ENCODE data around the gene RIPK1. TPM values are rescaled to one million over a fixed set of nuclear protein-coding genes. Genes with fewer than 3 reads are reported as not detected.
"Not testable (repeated sequence)": the region's sequence is repeated elsewhere in the genome, so short reads cannot be mapped to it uniquely, and the experiment has no call there.

Gene RIPK1
- total RNA-seq, result 15.9 and 22.4 TPM in 2 replicates

DNA sequence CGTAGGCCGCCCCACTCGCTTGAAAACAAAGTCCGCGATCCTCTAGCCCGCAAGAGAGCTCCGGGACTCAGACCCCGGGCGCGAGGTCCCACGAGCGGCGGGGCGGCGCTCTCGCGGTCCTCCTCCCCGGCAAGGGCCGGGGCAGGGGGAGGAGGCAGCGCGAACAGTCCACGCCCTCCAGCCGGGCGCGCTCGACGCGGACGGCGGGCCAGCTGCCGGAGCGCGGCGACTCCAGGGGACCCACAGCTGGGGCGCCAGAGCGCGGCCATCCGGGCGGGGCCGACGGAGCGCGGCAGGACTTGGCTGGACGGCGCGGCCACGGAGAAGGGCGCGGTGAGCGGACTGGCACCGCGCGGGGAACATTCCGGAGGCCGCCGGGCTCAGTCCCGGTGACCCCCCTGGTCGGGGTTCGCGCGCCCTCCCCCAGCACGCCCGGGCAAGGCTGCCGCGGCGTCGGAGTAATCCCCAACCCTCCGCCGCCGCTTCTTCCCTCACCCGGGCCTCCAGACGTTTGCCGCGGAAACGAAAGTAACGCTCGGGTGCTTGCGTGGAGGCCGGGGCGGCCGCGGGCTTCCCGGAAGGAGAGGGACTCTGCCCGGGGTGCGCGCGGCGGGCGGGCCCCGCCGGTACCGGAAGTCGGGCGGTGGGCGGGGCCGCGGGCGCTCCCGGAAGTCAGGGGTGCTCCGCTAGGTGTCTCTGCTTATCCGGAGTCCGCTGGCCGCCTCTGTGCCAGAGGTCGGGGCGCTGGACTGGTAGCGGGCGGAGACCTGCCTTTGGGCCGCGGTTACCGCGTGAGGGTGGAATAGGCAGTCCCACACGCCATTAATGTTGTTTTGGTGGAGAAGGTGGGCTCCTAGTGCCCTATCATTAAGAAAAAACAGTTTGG, at the start of gene RIPK1:
Gene RIPK1 (plus strand): TSS at position 166 of the 886 bp plus-strand sequence. CDS start 8,330 bp downstream, outside the sequence.
- peak; percentile 85 to 90 for DNase-seq (ENCODE audit: low read depth in 2 of 2)

DNA sequence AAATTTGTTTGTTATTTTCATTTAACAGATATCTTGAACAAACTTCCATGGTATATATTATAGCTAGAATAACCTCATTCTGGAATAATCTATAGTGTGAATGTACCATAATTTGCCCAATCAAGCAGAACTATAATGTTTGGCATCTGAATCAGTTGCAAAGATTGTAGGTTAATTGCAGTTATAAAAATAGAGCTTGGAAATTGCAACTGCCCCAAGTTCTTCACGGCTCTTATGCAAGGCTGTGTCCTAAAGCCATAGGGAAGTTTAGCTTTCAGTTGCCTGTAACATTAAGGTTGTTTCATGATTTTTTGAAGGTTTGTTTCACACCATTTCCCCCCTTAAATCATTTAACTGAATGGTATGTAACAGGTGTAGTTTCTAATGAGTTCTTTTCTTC, 49.2 kb upstream of the RIPK1 start:
- no peak for DNase-seq (ENCODE audit: low read depth in 2 of 2)

DNA sequence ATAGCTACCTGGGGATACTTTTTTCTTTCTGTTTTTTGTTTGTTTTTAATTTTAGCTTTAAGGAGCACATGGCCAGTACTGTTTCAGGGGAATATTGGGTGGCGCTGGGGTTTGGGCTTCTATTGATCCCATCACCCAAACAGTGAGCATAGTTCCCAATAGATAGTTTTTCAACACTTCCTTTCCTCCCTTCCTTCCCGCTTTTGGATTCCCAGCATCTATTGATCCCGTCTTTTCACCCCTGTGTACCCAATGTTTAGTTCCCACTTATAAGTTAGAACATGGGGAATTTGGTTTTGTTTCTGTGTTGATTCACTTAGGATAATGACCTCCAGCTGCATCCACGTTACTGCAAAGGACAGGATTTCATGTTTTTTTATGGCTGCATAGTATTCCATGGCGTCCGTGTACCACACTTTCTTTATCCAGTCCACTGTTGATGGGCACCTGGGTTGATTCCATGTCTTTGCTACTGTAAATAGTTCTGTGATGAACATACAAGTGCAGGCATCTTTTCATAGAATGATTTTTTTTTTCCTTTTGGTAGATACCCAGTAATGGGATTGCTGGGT, 48.5 kb upstream of the RIPK1 start:
- no peak for DNase-seq (ENCODE audit: low read depth in 2 of 2)

DNA sequence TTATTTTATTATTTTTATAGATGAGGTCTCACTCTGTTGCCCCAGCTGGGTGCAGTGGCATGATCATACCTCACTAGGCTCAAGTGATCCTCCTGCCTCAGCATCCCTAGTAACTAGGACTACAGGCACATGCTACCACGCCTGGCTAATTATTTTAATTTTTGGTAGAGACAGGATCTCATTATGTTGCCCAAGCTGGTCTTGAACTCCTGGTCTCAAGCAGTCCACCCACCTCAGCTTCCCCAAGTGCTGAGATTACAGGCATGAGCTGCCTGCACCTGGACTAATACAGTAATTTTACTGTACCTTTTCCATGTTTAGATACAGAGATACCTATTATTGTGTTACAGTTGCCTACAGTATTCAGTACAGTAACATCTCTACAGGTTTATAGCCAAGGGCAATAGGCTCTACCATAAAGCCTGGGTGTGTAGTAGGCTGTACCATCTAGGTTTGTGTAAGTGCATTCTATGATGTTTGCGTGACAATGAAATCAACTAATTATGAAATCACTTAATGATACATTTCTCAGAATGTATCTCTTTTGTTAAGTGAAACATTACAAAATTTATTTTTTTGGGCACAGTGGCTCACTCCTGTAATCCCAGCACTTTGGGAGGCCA, 47.2 kb upstream of the RIPK1 start:
- not testable (repeated sequence) for DNase-seq (ENCODE audit: low read depth in 2 of 2)

DNA sequence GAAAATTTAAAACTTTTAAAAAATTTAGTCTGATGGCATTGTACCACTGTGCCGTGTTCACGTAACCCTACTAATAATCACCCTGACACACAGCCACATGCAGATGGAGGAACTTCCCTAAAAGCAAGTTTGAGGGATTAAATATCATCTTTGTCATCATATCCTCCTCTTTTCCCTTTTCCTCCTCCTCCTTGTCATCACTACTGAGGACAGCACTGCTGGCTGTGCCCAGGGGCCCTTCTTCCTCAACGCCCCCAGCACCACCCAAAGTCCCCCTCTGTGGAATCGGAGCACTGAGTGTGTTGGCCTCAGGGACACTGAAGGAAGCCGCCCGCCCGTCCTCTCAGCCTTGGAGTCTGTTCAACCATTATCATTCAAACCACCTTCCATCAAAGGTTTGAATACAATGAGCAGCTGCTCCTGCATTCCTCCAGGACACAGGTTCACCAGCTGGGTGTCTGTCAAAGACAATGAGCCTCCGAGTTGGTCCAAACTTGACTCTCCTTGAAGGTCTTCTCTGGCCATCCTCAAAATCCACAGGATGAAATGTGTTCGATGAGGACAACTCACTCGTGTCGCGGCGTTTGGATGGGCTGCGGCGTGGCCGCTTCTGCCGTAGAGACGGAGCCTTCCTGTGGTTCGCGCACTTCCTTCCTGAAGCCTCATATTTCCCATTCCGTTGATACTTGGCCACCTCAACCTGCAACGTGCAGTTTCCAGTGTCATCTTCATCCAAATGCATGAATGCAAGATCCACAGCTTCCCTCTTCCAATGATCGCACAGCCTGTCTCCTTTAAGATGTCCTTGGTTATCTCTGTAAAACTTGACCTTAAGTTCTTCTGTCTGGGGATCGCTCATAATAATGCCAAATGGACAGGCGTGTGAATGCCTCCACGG, 45.3 kb upstream of the RIPK1 start:
- peak; percentile 41 to 48 for DNase-seq (ENCODE audit: low read depth in 2 of 2)

DNA sequence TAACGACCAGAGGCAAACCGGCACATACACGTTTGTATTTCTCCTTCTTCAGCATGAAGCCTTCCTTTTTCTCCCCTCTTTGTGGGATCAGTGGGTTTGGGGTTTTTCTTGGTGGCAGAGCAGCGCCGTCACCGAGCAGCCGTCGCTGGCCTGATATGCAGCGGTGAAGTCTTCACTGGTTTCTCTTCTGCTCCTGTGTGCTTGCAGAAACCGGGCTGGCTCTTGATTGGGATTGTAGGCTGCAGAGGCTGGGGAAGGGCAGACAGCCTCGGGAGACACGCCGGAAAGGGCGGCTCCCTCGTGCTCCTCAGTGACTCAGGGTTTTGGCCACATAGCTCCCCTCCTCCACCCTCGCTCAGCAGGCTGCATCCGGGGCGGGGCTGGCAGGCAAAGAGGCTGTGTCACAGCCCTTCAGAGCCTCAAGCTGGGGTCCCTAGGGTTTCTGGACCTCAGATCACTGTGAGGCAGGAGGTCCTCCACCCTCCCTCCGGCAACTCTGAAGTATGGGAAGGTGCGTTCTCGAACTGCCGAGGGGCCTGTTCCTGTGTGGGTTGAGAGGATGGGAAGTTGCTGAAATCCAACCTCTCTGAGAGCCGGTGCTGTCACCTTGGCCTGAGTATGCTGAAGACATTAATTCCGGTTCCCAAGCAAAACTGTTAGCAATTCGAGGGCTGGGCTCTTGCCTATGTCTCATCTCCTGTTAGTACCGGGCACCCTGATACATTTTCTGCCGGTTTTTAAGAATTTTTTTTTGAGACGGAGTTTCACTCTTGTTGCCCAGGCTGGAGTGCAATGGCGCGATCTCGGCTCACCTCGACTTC, 44.4 kb upstream of the RIPK1 start:
- peak; percentile 47 to 90 for DNase-seq (ENCODE audit: low read depth in 2 of 2)

DNA sequence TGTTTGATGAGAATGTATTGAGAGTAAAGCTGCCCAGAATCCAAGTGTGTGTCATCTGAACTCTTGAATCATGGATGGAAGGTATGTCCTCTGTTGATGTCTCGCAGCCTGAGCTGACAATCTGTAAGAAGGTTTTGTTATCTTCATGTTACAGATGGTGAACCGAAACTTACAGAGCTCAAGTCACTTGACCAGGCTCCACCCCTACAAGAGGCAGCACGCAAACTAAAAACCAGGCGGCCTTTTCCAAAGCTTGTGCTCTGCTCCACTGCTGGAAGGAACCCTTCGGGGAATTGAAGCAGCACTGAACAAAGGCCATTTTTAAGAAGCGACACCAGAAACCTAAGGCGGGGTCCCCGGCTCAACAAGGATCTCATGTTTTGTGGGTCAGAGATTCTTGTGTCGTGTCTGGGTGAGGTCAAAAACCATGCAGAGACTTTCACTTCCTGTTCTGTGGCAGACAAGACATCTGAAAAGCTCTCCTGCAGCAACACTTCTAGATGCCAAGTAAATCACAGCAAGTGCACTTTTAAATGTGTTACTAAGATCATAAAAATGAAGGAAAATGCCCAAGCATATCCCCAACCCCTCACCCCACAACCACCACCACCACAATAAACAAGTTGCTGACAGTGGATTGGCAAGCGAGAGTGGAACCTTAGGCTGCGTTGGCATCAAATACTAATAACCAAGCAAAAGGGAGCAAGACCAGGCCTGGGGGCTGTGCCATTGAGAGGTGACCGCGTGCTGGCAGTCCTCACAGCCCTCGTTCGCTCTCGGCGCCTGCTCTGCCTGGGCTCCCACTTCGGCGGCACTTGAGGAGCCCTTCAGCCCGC, 41.3 kb upstream of the RIPK1 start:
- DNase-seq (ENCODE audit: low read depth in 2 of 2), result no peak

DNA sequence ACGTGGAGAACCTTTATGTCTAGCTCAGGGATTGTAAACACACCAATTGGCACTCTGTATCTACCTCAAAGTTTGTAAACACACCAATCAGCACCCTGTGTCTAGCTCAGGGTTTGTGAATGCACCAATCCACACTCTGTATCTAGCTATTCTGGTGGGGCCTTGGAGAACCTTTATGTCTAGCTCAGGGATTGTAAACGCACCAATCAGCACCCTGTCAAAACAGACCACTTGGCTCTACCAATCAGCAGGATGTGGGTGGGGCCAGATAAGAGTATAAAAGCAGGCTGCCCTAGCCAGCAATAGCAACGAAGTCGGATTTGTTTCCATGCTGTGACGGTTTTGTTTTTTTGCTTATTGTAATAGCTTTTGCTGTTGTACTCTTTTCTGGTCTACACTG, 40.1 kb upstream of the RIPK1 start:
- peak in 1 of 2 donors; percentile 17 for DNase-seq (ENCODE audit: low read depth in 2 of 2)

DNA sequence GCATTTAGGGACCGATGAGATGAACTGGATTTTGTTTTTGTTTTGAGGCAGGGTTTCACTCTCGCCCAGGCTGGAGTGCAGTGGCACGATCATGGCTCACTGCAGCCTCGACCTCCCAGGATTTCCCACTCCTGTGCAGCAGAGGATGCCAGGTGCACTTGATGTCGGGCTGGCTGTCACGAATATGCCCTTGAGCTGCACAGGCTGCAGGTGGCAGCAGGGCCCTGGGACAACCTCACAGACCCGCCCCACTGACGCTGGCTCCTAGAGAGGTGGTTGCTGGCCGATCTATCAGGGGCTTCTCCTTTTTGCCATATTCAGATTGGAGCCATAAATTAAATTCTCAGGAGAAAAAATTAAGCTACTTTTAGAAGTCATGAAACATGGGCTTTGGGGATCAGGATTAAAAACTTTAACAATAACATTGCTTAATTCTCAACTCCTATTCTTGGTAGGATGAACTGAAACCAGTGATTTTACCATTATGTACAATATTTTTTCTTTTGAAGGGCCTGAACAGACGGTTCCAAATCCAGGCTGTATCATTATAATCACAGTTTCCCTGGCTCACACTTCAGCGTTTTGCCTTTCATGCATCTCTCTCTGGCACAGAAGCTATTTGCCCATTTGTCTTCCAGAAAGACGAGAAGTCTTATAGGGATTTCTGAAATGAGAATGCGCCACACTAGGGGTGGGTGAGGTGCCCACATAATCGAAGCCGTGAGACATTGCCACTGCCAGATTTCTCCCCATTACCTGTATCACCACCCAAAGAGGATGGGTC, 36.2 kb upstream of the RIPK1 start:
- peak in 1 of 2 donors; percentile 12 for DNase-seq (ENCODE audit: low read depth in 2 of 2)

DNA sequence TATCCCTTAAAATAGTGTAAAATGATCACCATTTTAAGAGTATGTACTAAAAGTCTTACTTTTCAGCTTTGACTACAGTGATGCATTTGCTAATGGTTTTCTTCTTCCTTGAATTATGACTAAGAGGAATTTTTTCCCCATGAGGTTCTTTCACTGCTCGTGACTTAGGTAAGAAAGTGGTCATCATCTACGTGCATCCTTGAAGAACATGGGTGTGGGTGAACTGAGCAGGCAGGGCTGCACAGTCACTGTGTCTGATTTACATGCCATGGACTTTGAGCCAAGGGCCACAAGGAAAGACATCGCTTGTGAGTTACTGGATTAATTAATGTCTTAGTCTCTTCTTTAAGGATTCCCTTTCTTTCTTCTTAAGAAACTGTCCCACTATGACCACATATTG, 35.3 kb upstream of the RIPK1 start:
- no peak for DNase-seq (ENCODE audit: low read depth in 2 of 2)

DNA sequence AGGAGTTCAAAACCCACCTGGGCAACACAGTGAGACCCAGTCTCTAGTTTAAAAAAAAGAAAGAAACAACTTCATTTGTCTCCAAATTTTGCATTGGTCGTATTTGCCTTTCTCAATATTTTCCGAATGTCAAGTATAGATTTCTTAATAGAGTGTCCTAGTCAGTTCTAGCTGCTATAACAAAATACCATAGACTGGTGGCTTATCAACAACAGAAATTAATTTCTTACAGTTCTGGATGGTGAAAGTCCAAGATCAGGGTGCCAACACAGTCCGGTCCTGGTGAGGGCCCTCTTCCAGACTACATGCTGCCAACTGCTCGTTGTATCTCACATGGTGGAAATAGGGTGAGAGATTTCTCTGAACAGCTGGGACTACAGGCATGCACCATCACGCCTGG, 34.6 kb upstream of the RIPK1 start:
- no peak for DNase-seq (ENCODE audit: low read depth in 2 of 2)

DNA sequence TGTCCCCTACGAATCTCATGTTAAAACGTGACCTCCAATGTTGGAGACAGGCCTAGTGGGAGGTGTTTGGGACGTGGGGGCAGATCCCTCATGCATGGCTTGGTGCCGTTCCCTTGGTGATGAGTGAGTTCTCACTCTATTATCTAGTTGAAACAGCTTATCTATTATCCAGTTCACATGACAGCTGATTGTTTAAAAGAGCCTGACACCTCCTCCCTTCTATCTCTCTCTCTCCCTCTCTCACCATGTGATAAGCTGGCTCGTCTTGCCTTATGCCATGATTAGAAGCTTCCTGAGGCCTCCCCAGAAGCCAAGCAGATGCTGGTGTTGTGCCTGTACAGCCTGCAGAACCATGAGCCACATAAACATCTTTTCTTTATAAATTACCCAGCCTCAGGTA, 32.9 kb upstream of the RIPK1 start:
- no peak for DNase-seq (ENCODE audit: low read depth in 2 of 2)

DNA sequence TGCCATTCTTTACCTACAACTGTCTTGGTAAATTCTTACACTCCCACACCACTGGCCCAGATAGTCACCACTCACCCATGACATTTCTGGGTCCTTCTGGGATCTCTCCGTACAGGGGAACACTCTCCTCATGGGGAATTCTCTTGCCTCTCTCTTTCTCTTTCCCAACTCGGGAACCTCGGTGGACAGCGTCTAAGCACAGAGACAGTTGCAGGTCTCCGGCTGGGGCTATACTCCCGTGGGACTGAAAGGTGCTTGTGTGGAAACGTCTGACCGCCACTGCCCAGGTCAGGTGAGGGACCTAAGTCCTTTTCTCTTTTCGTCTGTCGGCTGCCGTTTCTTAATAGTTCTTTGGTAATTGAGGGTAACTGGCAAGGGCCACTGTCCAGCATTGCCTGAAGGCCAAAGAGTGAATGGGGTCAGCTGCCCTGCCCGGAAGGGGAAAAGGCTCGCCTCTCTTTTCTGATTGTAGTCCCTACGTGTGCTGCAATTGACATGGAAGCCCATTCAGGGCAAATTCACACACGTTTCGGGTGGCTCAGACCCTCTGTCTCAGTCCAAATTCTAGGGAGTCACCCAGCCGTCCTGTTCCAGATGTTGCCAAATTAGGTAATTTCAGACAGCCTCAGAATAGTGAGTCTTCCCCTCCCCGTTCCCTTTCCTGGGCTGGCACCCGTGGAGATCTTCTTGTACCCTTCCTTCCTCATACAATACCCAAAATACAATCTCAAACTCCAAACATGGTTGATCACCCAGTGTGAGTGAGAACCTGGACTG, 31.2 kb upstream of the RIPK1 start:
- no peak for DNase-seq (ENCODE audit: low read depth in 2 of 2)

DNA sequence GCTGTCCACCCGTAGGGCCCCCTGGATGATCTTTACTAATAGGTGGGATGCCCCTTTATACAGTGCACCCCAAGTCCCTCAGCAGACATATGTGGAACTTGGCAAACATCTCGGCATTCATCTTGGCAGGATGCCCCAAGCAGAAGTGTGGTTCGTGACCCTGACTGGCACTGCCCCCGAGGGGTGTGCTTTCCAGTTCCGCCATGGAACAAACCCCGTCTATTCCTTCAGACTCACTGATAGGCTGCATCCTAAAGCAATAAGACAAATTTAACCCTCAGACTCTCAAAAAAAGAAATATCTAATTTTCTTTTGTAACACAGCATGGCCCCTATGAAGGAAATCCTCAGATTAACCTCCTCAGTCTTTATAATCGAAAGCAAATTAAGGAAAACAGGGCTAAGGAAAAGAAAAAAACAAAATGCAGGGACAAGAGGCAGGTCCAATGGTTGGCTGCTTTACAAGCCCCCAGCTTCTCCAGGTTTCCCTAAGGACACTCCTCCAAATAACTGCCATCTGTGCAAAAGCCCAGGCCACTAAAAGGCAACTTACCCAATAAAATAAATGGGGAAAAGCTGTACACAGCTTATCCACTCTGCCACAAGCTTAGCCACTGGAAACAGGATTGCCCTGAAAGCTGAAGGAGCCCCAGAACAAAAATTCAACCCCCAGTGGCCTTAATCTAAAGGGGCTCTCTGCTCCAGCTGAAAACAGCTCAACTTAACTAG, 30.5 kb upstream of the RIPK1 start:
- DNase-seq (ENCODE audit: low read depth in 2 of 2), result peak in 1 of 2 donors; percentile 22

DNA sequence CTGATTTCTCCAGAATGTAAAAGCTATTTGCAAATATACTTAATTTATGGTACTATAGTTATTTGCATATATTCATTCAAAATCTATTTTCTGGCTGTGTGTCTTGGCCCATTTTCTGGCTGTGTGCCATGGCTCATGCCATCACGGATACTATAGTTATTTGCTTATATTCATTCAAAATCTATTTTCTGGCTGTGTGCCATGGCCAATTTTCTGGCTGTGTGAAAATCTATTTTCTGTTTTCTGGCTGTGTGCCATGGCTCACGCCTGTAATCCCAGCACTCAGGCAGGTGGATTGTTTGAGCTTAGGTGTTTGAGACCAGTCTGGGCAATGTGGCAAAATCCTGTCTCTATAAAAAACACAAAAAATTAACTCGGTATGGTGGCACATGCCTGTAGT, 28.9 kb upstream of the RIPK1 start:
- DNase-seq (ENCODE audit: low read depth in 2 of 2), result peak in 1 of 2 donors; percentile 73

DNA sequence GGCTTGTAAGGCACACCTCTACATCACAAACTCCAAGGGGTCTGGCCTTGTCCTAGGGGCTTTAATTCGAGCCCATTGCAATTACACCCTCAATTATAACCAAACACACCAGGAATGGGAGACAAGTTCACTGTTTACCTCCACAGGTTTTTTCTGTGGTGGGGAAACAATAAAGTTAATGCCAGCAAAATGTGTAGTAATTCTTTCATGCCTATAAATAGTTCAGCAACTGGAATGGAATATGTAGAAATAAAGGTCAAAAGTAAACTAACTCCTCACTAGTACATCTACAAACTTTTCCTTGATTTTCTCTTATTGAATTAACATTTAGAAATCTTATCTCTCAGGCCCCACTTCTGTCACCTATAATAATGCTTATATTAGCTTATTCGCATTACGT, 27.1 kb upstream of the RIPK1 start:
- DNase-seq (ENCODE audit: low read depth in 2 of 2), result no peak

DNA sequence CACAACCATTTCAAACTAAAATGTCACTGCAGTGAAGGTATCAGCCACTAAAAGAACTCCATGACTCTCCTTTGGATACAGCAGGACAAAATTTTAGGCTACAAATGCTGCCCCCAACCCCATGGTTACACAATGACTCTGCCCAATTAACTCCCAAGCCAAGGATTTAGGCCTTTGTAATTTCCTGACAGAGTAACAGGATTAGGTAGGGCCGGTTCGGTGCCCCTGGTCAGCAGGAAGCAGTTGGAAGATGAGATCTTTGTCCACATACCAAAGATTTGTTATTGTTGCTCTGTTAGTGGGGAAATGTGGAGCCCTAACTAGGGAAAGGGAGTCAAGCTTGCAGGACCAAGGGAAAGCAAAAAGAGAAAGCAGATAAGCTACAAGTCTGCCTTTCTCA, 26.7 kb upstream of the RIPK1 start:
- DNase-seq (ENCODE audit: low read depth in 2 of 2), result peak; percentile 26 to 63
